GM12878 (cell line): ENCODE data around the gene ARID3B.

Experiments
- ATF3 ChIP-seq: IDR thresholded peaks from 2 replicates; pipeline ENCODE4 v1.6.1; 2011; ENCODE audit warnings: low read depth, mild to moderate bottlenecking, low read length, moderate library complexity, borderline replicate concordance; ENCODE audit errors: extremely low read depth
- CTCF ChIP-seq, 3 experiments: IDR thresholded peaks in 2 of 3; conservative IDR thresholded peaks in 1 of 3; 2 replicates each; pipeline ENCODE4 v1.5.1; 2011; ENCODE audit warnings: low read depth in 3 of 3, low read length in 3 of 3, mild to moderate bottlenecking in 3 of 3, control low read depth in 2 of 3, moderate library complexity in 2 of 3, inconsistent platforms in 1 of 3, mixed read lengths in 1 of 3; ENCODE audit not compliant: control insufficient read depth in 2 of 3, insufficient read depth in 1 of 3; ENCODE audit errors: extremely low read depth in 1 of 3
- ESRRA ChIP-seq: IDR thresholded peaks from 2 replicates; pipeline ENCODE4 v1.6.1; 2012; ENCODE audit warnings: mild to moderate bottlenecking, low read length, improper control_type of control experiment
- IRF3 ChIP-seq: fragments of 450-650 bp; IDR thresholded peaks from 2 replicates; pipeline ENCODE4 v1.6.1; 2014; ENCODE audit warnings: mild to moderate bottlenecking
- POLR2A ChIP-seq: IDR thresholded peaks from 2 replicates; pipeline ENCODE4 v1.6.1; 2011; ENCODE audit warnings: low read depth, mild to moderate bottlenecking, low read length
- POLR2AphosphoS5 ChIP-seq: IDR thresholded peaks from 2 replicates; pipeline ENCODE4 v1.6.1; 2011; ENCODE audit warnings: mild to moderate bottlenecking, low read length, inconsistent platforms
- RBBP5 ChIP-seq: fragments of 200-600 bp; sonication (generic); conservative IDR thresholded peaks from 2 replicates; pipeline ENCODE4 v1.6.1; 2016
- SMAD1 ChIP-seq: fragments of 450-650 bp; IDR thresholded peaks from 2 replicates; pipeline ENCODE4 v1.6.1; 2018; ENCODE audit warnings: mild to moderate bottlenecking, low read depth; ENCODE audit not compliant: partially characterized antibody
- TARDBP ChIP-seq: IDR thresholded peaks from 2 replicates; pipeline ENCODE4 v1.6.1; 2016; ENCODE audit warnings: borderline replicate concordance

GRCh38 chr15:74565381-74566085 lies 24.5 kb downstream of the ARID3B start:
- TF ChIP-seq ATF3 = no peak
- no peak for TF ChIP-seq ESRRA
- TF ChIP-seq TARDBP = no peak
- no peak for TF ChIP-seq CTCF (IDR thresholded peaks at IDR 0.05 in 2 of 3, conservative IDR thresholded peaks at IDR 0.05 in 1 of 3; ENCODE audit: control insufficient read depth in 2 of 3, extremely low read depth in 1 of 3, insufficient read depth in 1 of 3, low read depth in 3 of 3, low read length in 3 of 3)
- no peak for TF ChIP-seq RBBP5
- no peak for TF ChIP-seq IRF3
- TF ChIP-seq SMAD1 = no peak
- TF ChIP-seq POLR2A = no peak
- TF ChIP-seq POLR2AphosphoS5 = no peak
